ENCODE data around the gene LRCH1. TPM values are rescaled to one million over a fixed set of nuclear protein-coding genes. Genes with fewer than 3 reads are reported as not detected.

Gene LRCH1
- total and polyA plus RNA-seq, 2 of the 4 experiments (the other 2 are of a cell fraction): 7.0 to 8.8 TPM

- H3K27me3 ChIP-seq (ENCODE audit: control insufficient read depth, insufficient read depth, low read length): no peaks in the 10 kb centered on the region
- H4K5ac ChIP-seq (ENCODE audit: low read depth, low read length): no peak overlapping the region
- no peak overlapping the region for H3K23ac ChIP-seq (ENCODE audit: low read depth, low read length)
- H3K4ac ChIP-seq (ENCODE audit: low read depth, low read length): no peak overlapping the region
- no peak overlapping the region for H2AK9ac ChIP-seq (replicated peaks; ENCODE audit: low read depth, low read length, poor library complexity)
- H3K18ac ChIP-seq (ENCODE audit: low read depth, low read length): no peak overlapping the region
- H2AFZ ChIP-seq (replicated peaks; ENCODE audit: low read length, poor library complexity): no peak overlapping the region
- in situ Hi-C loops (cut with MboI; ENCODE audit: low sequenced_read_pairs): no loop called here
- H3K36me3 ChIP-seq (ENCODE audit: control insufficient read depth, insufficient read depth, low read length): no peaks in the 10 kb centered on the region
- intact Hi-C loops (cut with micrococcal nuclease): no loop called here
- no peak overlapping the region for H3K9ac ChIP-seq (ENCODE audit: low read depth, low read length)
- H4K91ac ChIP-seq (ENCODE audit: insufficient read depth, low read depth, low read length): no peak overlapping the region
- H2BK20ac ChIP-seq (ENCODE audit: low read depth, low read length): no peak overlapping the region
- peaks cover 13% of the 10 kb centered on the region for H3K4me1 ChIP-seq (ENCODE audit: control insufficient read depth, insufficient read depth, low read length)
- peaks cover 52% of the 10 kb centered on the region for H4K20me1 ChIP-seq (ENCODE audit: insufficient read depth, low read length)
- DNase-seq (no peak), ATAC-seq (ENCODE audit: low read depth) (no peak)
- peaks cover 34 to 88% of the 10 kb centered on the region in 2 experiments for H3K79me1 ChIP-seq (ENCODE audit: low read depth in 1 of 2, low read length in 2 of 2)
- no peak overlapping the region for H2BK15ac ChIP-seq (ENCODE audit: low read depth, low read length)
- H2BK120ac ChIP-seq (ENCODE audit: low read depth, low read length): no peak overlapping the region
- no peak for TF ChIP-seq MAFK (IDR thresholded peaks at IDR 0.05; ENCODE audit: low read depth, low read length)
- no peak for TF ChIP-seq NFE2L2 (IDR thresholded peaks at IDR 0.05; ENCODE audit: low read depth, low read length)
- TF ChIP-seq CHD1 (IDR thresholded peaks at IDR 0.05; ENCODE audit: low read depth, low read length): no peak
- TF ChIP-seq RAD21 (IDR thresholded peaks at IDR 0.05; ENCODE audit: low read length): no peak
- TF ChIP-seq MAZ (IDR thresholded peaks at IDR 0.05; ENCODE audit: borderline replicate concordance, low read depth, low read length): no peak
- TF ChIP-seq FOS (IDR thresholded peaks at IDR 0.05; ENCODE audit: low read depth, low read length): no peak
- TF ChIP-seq CTCF (conservative IDR thresholded peaks at IDR 0.05; ENCODE audit: low read depth, low read length): no peak
- TF ChIP-seq USF2 (IDR thresholded peaks at IDR 0.05; ENCODE audit: low read depth, low read length): no peak
- TF ChIP-seq CEBPB (IDR thresholded peaks at IDR 0.05; ENCODE audit: low read depth, low read length): no peak
- no peak for TF ChIP-seq BHLHE40 (IDR thresholded peaks at IDR 0.05; ENCODE audit: low read depth, low read length)
- TF ChIP-seq RFX5 (IDR thresholded peaks at IDR 0.05; ENCODE audit: low read depth, low read length): no peak
- no peak for TF ChIP-seq ELK1 (IDR thresholded peaks at IDR 0.05; ENCODE audit: borderline replicate concordance, low read depth, low read length)
- TF ChIP-seq SMC3 (IDR thresholded peaks at IDR 0.05; ENCODE audit: low read depth, low read length): no peak
- no peak for TF ChIP-seq MXI1 (IDR thresholded peaks at IDR 0.05; ENCODE audit: borderline replicate concordance, low read depth, low read length)
- TF ChIP-seq POLR2A (IDR thresholded peaks at IDR 0.05; ENCODE audit: low read depth, low read length): no peak
- no peak for TF ChIP-seq RCOR1 (IDR thresholded peaks at IDR 0.05; ENCODE audit: insufficient replicate concordance, low read length)
- H3K9me3 ChIP-seq (ENCODE audit: control insufficient read depth, insufficient read depth, low read length): no peaks in the 10 kb centered on the region
- no peak overlapping the region for H2AK5ac ChIP-seq (ENCODE audit: low read depth, low read length)
- 83% methylated on average over 2 of the region's 7 CpGs; no CpG with 5 or more reads in 1 of the 2 experiments for WGBS, 2 experiments (ENCODE audit: extremely low coverage in 2 of 2, insufficient read length in 1 of 2)
- POLR2A ChIA-PET (ENCODE audit: unreplicated experiment): no interaction called here
- H3K14ac ChIP-seq (replicated peaks; ENCODE audit: low read depth, low read length): no peak overlapping the region
- no peak overlapping the region for H3K27ac ChIP-seq (ENCODE audit: insufficient read depth, low read length)
- no peak overlapping the region for H3K56ac ChIP-seq (ENCODE audit: extremely low read depth, insufficient read depth, low read length)
- H2BK5ac ChIP-seq (ENCODE audit: low read depth, low read length, poor library complexity, severe bottlenecking): no peak overlapping the region
- no peak overlapping the region for H4K8ac ChIP-seq (ENCODE audit: low read depth in 2 of 2, low read length in 2 of 2)
- dilution Hi-C loops (cut with HindIII; ENCODE audit: low sequenced_read_pairs, unreplicated experiment): no loop called here
- no peak overlapping the region for H3K4me3 ChIP-seq (ENCODE audit: insufficient read depth, low read depth, low read length)
- BruUV-seq (replicated peaks): no TSS peak
- peaks cover 15% of the 10 kb centered on the region for H3K9me1 ChIP-seq (ENCODE audit: insufficient read depth, low read length)
- CTCF ChIA-PET: no interaction called here
- H3K4me2 ChIP-seq (ENCODE audit: low read depth, low read length): no peak overlapping the region
These were observed 45.3 kb downstream of the LRCH1 start for GRCh38 chr13:46598140-46598819.
